ENCODE measurements around the gene CCDC106.

Gene CCDC106

GRCh38 chr19:55674841-55675660 lies 27.0 kb downstream of the CCDC106 start, which contains the start of gene EPN1:
EPN1 (plus strand) TSS chr19:55675226; CDS start chr19:55678628, 3,402 bp downstream.
- peaks cover 35% of the 10 kb centered on the region for H3K36me3 ChIP-seq (replicated peaks)
- peak within 1 kb of the TSS; percentile 49 for H3K27ac ChIP-seq
- H3K27me3 ChIP-seq (replicated peaks) = no peaks in the 10 kb centered on the region
- H3K4me3 ChIP-seq (ENCODE audit: low read depth, low read length) = peak within 1 kb of the TSS; percentile 85
- in situ Hi-C loops (cut with HindIII; ENCODE audit: low pct_ligation_motif_present, low sequenced_read_pairs) = no loop called here
- peak; percentile 92 for DNase-seq
- no peak for TF ChIP-seq CTCF (IDR thresholded peaks at IDR 0.05; ENCODE audit: low read depth, low read length, missing control alignments)

GRCh38 chr19:55675661-55676354 lies 27.8 kb downstream of the CCDC106 start:
- no peak for DNase-seq
- H3K4me3 ChIP-seq (ENCODE audit: low read depth, low read length) = peak overlapping the region; percentile 85
- TF ChIP-seq CTCF (IDR thresholded peaks at IDR 0.05; ENCODE audit: low read depth, low read length, missing control alignments) = no peak
- in situ Hi-C loops (cut with HindIII; ENCODE audit: low pct_ligation_motif_present, low sequenced_read_pairs) = no loop called here
- no peaks in the 10 kb centered on the region for H3K27me3 ChIP-seq (replicated peaks)
- peaks cover 36% of the 10 kb centered on the region for H3K36me3 ChIP-seq (replicated peaks)
- H3K27ac ChIP-seq = peak overlapping the region; percentile 49

GRCh38 chr19:55676383-55676782 lies 28.4 kb downstream of the CCDC106 start:
- DNase-seq = no peak
- Histone ChIP-seq H3K36me3 (replicated peaks) (peaks cover 38% of the 10 kb centered on the region), H3K27ac (no peak overlapping the region), H3K4me3 (ENCODE audit: low read depth, low read length) (peak overlapping the region; percentile 85), H3K27me3 (replicated peaks) (no peaks in the 10 kb centered on the region)
- TF ChIP-seq CTCF (IDR thresholded peaks at IDR 0.05; ENCODE audit: low read depth, low read length, missing control alignments) = no peak
- in situ Hi-C loops (cut with HindIII; ENCODE audit: low pct_ligation_motif_present, low sequenced_read_pairs) = no loop called here

- TF ChIP-seq CTCF (IDR thresholded peaks at IDR 0.05; ENCODE audit: low read depth, low read length, missing control alignments) = no peak
Measured at GRCh38 chr19:55676889-55677505, 29.0 kb downstream of the CCDC106 start.

GRCh38 chr19:55677572-55678028 lies 29.6 kb downstream of the CCDC106 start:
- Histone ChIP-seq H3K4me3 (ENCODE audit: low read depth, low read length) (no peak overlapping the region), H3K36me3 (replicated peaks) (peaks cover 38% of the 10 kb centered on the region), H3K27ac (no peak overlapping the region), H3K27me3 (replicated peaks) (no peaks in the 10 kb centered on the region)
- in situ Hi-C loops (cut with HindIII; ENCODE audit: low pct_ligation_motif_present, low sequenced_read_pairs) = no loop called here
- TF ChIP-seq CTCF (IDR thresholded peaks at IDR 0.05; ENCODE audit: low read depth, low read length, missing control alignments) = no peak
- DNase-seq = no peak

More at GRCh38 chr19:55676889-55677505, 29.0 kb downstream of the CCDC106 start:
- H3K27ac ChIP-seq = no peak overlapping the region
- no peaks in the 10 kb centered on the region for H3K27me3 ChIP-seq (replicated peaks)
- peaks cover 38% of the 10 kb centered on the region for H3K36me3 ChIP-seq (replicated peaks)
- no peak overlapping the region for H3K4me3 ChIP-seq (ENCODE audit: low read depth, low read length)
- in situ Hi-C loops (cut with HindIII; ENCODE audit: low pct_ligation_motif_present, low sequenced_read_pairs) = no loop called here
- no peak for DNase-seq
